Glutamatergic neuron (in vitro differentiated cells): ENCODE measurements around the gene ANGPTL8. TPM values are rescaled to one million over a fixed set of nuclear protein-coding genes. Genes with fewer than 3 reads are reported as not detected.

ENCODE experiments used
- DNase-seq: peaks from one replicate; pipeline ENCODE4 v3.0.0; 2022
- H3K27ac Mint-ChIP-seq: one replicate; pipeline ENCODE4 v1.8.0; 2020; ENCODE audit warnings: mild to moderate bottlenecking, mixed read lengths, inconsistent platforms; ENCODE audit not compliant: unreplicated experiment
- H3K27me3 Mint-ChIP-seq: one replicate; pipeline ENCODE4 v1.8.0; 2020; ENCODE audit warnings: mild to moderate bottlenecking, moderate library complexity, mixed read lengths, inconsistent platforms; ENCODE audit not compliant: unreplicated experiment
- H3K36me3 Mint-ChIP-seq: one replicate; pipeline ENCODE4 v1.8.0; 2020; ENCODE audit warnings: mild to moderate bottlenecking, mixed read lengths, inconsistent platforms; ENCODE audit not compliant: unreplicated experiment
- H3K4me1 Mint-ChIP-seq: one replicate; pipeline ENCODE4 v1.8.0; 2020; ENCODE audit warnings: mild to moderate bottlenecking, low read depth, mixed read lengths, inconsistent platforms; ENCODE audit not compliant: unreplicated experiment
- H3K4me3 Mint-ChIP-seq: one replicate; pipeline ENCODE4 v1.8.0; 2020; ENCODE audit warnings: mild to moderate bottlenecking, mixed read lengths, inconsistent platforms; ENCODE audit not compliant: unreplicated experiment
- H3K9me3 Mint-ChIP-seq: one replicate; pipeline ENCODE4 v1.8.0; 2020; ENCODE audit warnings: mild to moderate bottlenecking, moderate library complexity, mixed read lengths, inconsistent platforms; ENCODE audit not compliant: unreplicated experiment
- CTCF ChIP-seq: fragments of 200-600 bp; sonication (generic); IDR thresholded peaks from one replicate; pipeline ENCODE4 v1.5.0; 2021; ENCODE audit not compliant: partially characterized antibody, unreplicated experiment
- total RNA-seq: library from RNA; stranded (reverse); fragmentation: NEBNext Ultra II Directional; extraction: Animal tissue kit (Norgen Biotek cat#: 25700); gene quantifications from one replicate; pipeline ENCODE4 v1.2.1, GENCODE V29; 2021; ENCODE audit not compliant: unreplicated experiment

ANGPTL8 gene
- total RNA-seq, 1 donor from 2014 or later, result not detected

- Mint-ChIP-seq H3K27me3 (peaks cover 5% of the 10 kb centered on the region), H3K36me3 (peaks cover 23% of the 10 kb centered on the region), H3K4me3 (no peak overlapping the region), H3K27ac (no peak overlapping the region), H3K9me3 (peaks cover 7% of the 10 kb centered on the region), H3K4me1 (peaks cover 2% of the 10 kb centered on the region)
- no peak for TF ChIP-seq CTCF
- DNase-seq, result no peak
Observed at GRCh38 chr19:11226716-11227166, 12.7 kb upstream of the ANGPTL8 start.

- H3K27me3 Mint-ChIP-seq, result peaks cover 4% of the 10 kb centered on the region
- peaks cover 18% of the 10 kb centered on the region for H3K36me3 Mint-ChIP-seq
- peaks cover 5% of the 10 kb centered on the region for H3K9me3 Mint-ChIP-seq
- no peak for DNase-seq
- no peak overlapping the region for H3K4me3 Mint-ChIP-seq
- no peak for TF ChIP-seq CTCF
- peaks cover 2% of the 10 kb centered on the region for H3K4me1 Mint-ChIP-seq
- H3K27ac Mint-ChIP-seq, result no peak overlapping the region
Observed at GRCh38 chr19:11227195-11227886, 12.1 kb upstream of the ANGPTL8 start.

- TF ChIP-seq CTCF, result no peak
- Mint-ChIP-seq H3K4me1 (peaks cover 2% of the 10 kb centered on the region), H3K36me3 (peaks cover 14% of the 10 kb centered on the region), H3K27me3 (peaks cover 2% of the 10 kb centered on the region), H3K27ac (no peak overlapping the region), H3K4me3 (no peak overlapping the region), H3K9me3 (peaks cover 4% of the 10 kb centered on the region)
- DNase-seq, result no peak
Observed at GRCh38 chr19:11230621-11231386, 8.6 kb upstream of the ANGPTL8 start.

- DNase-seq, result no peak
- Mint-ChIP-seq H3K36me3 (peaks cover 9% of the 10 kb centered on the region), H3K4me3 (no peak overlapping the region), H3K27ac (no peak overlapping the region), H3K9me3 (peaks cover 4% of the 10 kb centered on the region), H3K4me1 (peaks cover 2% of the 10 kb centered on the region), H3K27me3 (no peaks in the 10 kb centered on the region)
- TF ChIP-seq CTCF, result no peak
Observed at GRCh38 chr19:11232555-11232954, 6.9 kb upstream of the ANGPTL8 start.

GRCh38 chr19:11233073-11233472, 6.3 kb upstream of the ANGPTL8 start:
- TF ChIP-seq CTCF, result no peak
- H3K36me3 Mint-ChIP-seq, result peaks cover 9% of the 10 kb centered on the region
- H3K9me3 Mint-ChIP-seq, result peaks cover 4% of the 10 kb centered on the region
- peaks cover 2% of the 10 kb centered on the region for H3K4me1 Mint-ChIP-seq
- H3K4me3 Mint-ChIP-seq, result no peak overlapping the region
- H3K27ac Mint-ChIP-seq, result no peak overlapping the region
- H3K27me3 Mint-ChIP-seq, result no peaks in the 10 kb centered on the region
- DNase-seq, result no peak
